EH (cell line): Measurements from ENCODE around the gene VAMP3.

ENCODE experiments used
- DNase-seq: peaks from one replicate; pipeline ENCODE4 v3.0.0-alpha.2; 2015; ENCODE audit warnings: low read depth

Gene VAMP3

DNA sequence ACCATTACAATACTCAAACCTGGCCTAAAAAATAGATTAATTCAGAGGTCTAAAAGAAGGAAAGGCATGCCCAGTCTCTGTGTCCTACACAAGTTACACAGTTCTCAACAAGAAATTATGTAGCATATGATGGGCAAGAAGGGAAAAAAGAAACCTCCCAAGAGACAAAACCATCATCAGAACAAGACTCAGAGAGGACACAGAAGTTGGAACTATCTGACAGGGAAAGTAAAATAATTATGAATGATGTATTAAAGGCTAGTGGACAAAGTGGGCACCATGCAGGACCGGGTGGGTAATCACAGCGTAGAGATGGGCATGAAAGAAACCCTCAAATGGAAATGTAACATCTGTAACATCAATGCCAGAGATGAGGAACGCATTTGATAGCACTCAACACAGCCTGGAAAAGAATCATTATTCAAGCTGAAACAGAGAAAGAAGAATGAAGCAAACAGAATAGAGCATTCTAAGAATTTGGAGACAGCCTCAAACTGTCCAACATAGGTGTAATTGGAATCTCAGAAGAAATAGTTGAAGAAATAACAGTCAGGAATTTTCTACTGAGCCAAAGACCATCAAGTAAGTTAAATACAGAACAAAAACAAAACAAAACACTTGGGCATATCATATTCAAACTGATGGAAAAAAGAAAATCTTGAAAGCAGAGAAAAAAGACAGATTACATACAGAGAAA lies 42.7 kb downstream of the VAMP3 start:
- no peak for DNase-seq

DNA sequence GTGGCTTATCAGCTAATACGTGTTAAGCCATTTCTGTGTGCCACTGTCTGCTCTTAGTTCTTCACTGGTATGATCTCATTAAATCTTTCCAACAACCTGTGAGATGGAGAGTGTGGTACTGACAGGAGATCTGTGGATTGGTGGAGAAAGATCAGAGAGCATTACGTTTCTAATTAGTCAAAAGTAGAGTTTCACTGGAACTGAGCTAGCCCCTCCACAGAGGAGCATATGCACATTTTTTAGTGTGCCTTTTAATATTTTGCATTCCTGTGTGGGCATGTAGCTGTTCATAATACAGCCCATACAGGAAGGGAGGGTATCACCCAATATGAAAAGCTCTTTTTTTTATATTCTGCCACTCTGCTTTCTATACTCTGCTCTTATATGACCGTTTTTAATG lies 50.2 kb downstream of the VAMP3 start:
- no peak for DNase-seq

DNA sequence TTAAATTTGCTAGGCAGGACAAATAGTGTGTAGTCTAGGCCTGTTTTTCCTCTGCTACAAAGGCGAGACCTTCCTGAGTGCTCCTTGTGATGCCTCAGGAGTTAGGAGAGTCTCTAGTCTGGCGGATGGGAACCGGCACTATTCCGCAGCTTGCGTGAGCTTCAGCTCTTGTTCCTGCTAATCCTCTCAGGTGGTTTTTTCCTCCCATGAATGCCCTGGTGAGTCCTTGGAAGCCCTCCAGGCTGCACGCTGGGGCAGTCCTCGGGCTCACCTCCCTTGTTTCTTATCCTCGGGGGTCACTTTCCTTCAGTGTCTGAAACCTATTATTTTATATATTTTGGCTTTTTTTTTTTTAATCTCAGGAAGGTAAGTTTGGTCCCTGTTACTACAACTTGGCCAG lies 53.6 kb downstream of the VAMP3 start:
- DNase-seq = no peak

DNA sequence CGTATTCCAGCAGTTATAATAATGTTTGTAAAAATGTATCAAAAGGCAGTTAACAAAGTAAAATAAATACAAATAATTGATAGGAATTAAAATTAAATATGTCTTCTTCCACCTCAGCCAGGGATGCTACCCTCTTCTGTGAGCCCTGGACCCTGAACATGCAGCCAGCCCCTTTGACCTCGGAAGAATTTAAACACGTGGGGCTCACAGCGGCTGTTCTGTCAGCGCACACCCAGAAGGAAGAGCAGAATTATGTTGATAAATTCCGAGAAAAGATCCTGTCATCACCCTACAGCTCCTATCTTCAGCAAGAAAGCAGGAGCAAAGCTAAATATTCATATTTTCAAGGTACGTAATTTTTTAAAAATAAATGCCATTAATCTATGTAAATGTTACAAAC lies 55.3 kb downstream of the VAMP3 start:
- no peak for DNase-seq

- DNase-seq = no peak
Observed at GRCh38 chr1:7827126-7827955, 56.2 kb downstream of the VAMP3 start.
